ENCODE measurements around the gene PPP1R12A.

The PPP1R12A gene

DNA sequence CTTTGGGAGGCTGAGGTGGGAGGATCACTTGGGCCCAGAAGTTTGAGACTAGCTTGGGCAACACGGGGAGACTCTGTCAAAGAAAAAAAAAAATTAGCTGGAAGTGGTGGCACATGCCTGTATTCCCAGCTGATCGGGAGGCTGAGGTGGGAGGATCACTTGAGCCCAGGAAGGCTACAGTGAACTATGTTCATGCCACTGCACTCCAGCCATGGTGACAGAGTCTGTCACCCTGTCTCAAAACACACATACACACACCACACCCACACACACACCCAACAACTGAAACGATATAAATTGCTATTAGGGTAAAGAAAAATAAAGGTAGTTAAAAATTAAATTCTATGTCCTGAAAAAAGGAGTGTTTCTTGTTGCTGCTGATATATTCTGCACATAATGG is 7.9 kb downstream of the PPP1R12A start:
- H3K4me3 Mint-ChIP-seq = no peak overlapping the region
- peaks cover 65% of the 10 kb centered on the region for H3K4me1 Mint-ChIP-seq (ENCODE audit: low read depth)
- no peaks in the 10 kb centered on the region for H3K27me3 Mint-ChIP-seq
- no peak overlapping the region for H3K27ac Mint-ChIP-seq
- no peaks in the 10 kb centered on the region for H3K9me3 Mint-ChIP-seq
- H3K36me3 Mint-ChIP-seq (ENCODE audit: low read depth) = peaks cover 4% of the 10 kb centered on the region

DNA sequence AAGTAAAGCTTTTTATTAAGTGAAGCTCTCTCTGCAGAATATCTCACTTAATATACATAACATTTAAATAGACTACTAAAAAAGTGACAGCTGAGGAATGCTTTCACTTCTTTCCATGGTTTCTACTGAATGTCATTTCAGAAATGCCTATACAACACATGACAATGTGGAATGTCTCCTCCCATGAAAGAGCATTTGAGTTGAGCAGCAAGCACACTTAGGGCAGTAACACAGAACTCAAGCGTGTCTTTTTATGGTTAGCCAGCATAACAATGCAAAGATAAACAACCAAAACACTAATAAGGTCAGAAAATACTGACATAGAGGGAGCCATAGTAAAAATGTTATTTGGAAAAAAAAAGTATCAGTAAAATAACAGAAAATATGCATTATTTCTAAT is 9.4 kb downstream of the PPP1R12A start:
- no peak overlapping the region for H3K4me3 Mint-ChIP-seq
- H3K27me3 Mint-ChIP-seq = no peaks in the 10 kb centered on the region
- H3K27ac Mint-ChIP-seq = no peak overlapping the region
- H3K9me3 Mint-ChIP-seq = no peaks in the 10 kb centered on the region
- peaks cover 70% of the 10 kb centered on the region for H3K4me1 Mint-ChIP-seq (ENCODE audit: low read depth)
- H3K36me3 Mint-ChIP-seq (ENCODE audit: low read depth) = peaks cover 5% of the 10 kb centered on the region

DNA sequence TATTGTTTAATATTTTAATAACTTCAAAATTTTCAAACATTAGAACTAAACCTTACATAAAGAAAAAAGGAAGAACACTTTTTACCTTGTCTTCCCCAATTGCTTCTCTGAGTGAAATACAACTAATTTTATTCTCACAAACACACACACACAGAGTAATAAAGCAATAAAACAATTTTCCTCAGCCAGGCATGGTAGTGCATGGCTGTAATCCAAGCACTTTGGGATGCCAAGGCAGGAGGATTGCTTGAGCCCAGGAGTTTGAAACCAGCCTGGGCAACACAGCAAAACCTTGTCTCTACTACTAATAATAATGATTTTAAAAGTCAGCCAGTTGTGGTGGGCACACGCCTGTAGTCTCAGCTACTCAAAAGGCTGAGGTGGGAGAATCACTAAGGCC is 13.1 kb downstream of the PPP1R12A start:
- Mint-ChIP-seq H3K36me3 (ENCODE audit: low read depth) (peaks cover 8% of the 10 kb centered on the region), H3K4me3 (no peak overlapping the region), H3K27me3 (no peaks in the 10 kb centered on the region), H3K9me3 (no peaks in the 10 kb centered on the region), H3K4me1 (ENCODE audit: low read depth) (peaks cover 71% of the 10 kb centered on the region), H3K27ac (no peak overlapping the region)

DNA sequence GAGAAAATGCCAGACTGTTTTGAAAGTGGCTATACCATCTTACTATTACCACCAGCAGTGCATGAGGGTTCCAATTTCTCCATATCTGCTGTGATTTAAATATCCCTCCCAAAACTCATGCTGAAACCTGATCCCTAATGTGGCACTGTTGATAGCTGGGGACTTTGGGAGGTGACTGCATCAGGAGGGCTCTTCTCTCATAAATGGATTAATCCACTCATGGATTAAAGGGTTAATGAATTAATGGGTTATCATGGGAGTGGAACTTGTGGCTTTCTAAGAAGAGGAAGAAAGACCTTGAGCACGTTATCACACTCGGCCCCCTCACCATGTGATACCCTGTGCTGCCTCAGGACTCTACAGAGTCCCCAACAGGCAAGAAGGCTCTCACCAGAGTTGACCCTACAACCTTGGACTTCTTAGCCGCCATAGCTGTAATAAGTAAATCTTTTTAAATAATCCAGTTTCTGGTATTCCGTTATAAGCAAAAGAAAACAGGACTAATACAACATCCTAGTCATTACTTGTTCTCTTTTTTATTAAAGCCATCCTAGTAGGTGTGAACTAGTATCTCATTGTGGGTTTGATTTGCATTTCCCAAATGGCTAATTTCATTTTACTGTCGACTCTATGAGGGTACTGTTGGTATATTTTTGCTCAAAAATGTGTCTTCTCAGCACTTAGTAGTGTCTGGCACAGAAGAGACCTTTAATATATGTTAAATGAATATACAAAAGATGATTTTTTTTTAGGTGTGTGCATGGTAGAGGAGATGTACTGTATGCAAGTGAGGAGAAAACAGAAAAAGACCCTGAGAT is 14.3 kb downstream of the PPP1R12A start:
- Mint-ChIP-seq H3K36me3 (ENCODE audit: low read depth) (peaks cover 8% of the 10 kb centered on the region), H3K27ac (no peak overlapping the region), H3K4me1 (ENCODE audit: low read depth) (peaks cover 78% of the 10 kb centered on the region), H3K27me3 (no peaks in the 10 kb centered on the region), H3K4me3 (no peak overlapping the region), H3K9me3 (no peaks in the 10 kb centered on the region)

DNA sequence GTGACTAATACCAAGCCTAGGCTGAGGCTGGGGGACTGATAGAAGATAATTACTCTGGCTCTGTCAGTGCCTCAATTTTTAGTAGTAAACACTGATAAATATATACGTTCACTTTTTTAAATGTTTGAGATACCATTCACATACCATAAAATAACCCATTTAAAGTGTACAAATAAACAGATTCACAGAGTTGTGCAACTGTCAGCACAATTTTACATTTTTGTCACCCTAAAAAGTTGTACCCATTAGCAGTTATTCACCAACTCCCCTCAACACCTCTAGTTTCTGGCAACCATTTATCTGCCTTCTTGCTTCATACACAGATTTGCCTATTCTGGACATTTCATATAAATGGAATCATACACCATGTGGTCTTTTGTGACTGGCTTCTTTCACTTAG is 15.1 kb downstream of the PPP1R12A start:
- Mint-ChIP-seq H3K4me1 (ENCODE audit: low read depth) (peaks cover 74% of the 10 kb centered on the region), H3K36me3 (ENCODE audit: low read depth) (peaks cover 8% of the 10 kb centered on the region), H3K9me3 (no peaks in the 10 kb centered on the region), H3K4me3 (no peak overlapping the region), H3K27me3 (no peaks in the 10 kb centered on the region), H3K27ac (no peak overlapping the region)

DNA sequence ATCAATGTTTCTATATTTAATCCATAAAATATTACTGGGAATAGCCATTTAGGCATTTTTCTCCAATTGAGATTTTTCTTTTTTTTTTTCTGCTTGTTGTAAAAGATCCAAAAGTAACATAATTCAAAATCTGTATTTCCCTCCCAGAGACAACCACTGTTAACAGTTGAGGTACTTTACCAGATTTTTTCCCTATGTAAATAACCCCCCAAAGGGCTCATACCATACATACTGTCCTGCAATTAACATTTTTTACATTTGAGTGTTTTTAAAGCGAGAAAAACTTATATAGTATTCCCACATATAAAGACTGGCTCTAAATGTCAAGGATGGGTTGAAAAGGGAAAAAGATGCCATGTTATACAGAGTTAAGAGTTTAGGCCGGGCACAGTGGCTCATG is 18.1 kb downstream of the PPP1R12A start:
- Mint-ChIP-seq H3K27ac (no peak overlapping the region), H3K27me3 (no peaks in the 10 kb centered on the region), H3K4me3 (no peak overlapping the region), H3K36me3 (ENCODE audit: low read depth) (peaks cover 10% of the 10 kb centered on the region), H3K4me1 (ENCODE audit: low read depth) (peaks cover 83% of the 10 kb centered on the region), H3K9me3 (no peaks in the 10 kb centered on the region)

DNA sequence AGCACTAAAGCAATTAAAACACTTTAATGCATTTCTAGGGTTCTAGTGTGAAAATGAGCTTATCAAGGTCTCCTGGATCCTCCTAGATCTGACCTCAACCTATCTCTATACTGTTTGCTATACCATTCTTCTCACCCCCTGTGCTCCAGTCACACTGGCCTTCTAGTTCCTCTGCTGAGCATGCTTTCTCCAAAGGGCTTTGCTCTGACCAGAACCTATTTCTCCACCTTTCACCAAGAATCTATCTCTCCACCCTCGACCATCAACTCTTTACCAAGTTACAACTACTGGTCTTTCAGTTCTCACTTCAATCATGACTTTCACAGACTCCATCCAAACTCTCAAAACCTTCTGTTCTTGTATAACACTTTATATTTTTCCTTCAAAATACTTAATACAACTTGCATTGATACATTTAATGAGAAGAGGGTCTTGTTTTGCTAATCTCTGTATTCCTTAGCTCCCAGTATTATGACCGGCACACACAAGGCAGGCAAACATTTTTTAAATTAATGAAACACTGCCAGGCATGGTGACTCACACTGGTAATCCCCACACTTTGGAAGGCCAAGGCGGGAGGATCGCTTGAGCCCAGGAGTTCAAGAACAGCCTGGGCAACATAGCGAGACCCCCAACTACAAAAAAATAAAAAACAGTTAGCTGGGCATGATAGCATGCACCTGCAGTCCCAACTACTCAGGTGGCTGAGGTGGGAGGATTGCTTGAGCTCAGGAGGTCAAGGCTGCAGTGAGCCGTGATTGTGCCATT is 22.8 kb downstream of the PPP1R12A start:
- Mint-ChIP-seq H3K4me1 (ENCODE audit: low read depth) (peaks cover 65% of the 10 kb centered on the region), H3K36me3 (ENCODE audit: low read depth) (peaks cover 6% of the 10 kb centered on the region), H3K9me3 (no peaks in the 10 kb centered on the region), H3K27me3 (no peaks in the 10 kb centered on the region), H3K27ac (peak overlapping the region; percentile 67), H3K4me3 (no peak overlapping the region)

DNA sequence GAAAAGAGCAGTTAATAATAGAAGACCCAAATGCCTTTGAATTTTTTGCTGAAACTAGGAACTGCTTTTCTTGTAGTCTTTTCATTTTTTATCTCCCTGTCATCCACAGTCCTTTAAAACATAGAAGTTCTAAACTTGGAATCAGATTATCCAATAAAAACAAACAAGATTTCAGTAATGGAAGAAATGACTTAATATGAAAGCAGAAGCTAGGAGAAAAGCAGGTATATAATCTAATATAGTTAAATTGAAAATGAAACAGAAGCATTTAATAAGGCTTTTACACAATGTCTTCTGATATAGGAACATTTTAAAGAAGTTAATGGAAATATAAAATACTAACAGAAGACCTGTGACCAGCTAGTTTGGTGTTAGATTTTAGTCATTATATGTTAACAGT is 26.5 kb downstream of the PPP1R12A start:
- H3K27ac Mint-ChIP-seq = peak overlapping the region; percentile 0

DNA sequence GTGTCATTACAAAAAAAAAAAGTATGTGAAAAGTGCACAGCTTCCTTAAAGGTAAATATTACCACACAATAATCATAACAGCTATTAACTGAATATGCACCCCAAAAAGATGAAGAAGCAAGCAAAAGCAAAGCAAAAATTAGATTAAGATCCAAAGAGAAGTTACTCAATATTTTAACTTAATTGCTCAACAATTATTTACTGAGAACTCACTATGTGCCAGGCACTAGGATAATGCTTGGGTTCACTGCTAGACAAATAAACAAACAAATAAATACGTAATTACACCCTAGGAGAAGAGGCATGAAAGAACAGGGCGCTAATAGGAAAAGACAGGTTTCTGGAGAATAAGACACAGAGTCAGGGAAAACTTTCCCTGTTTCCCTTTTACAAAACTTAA is 33.4 kb downstream of the PPP1R12A start:
- H3K27ac Mint-ChIP-seq = no peak overlapping the region

More for the DNA sequence above, 26.5 kb downstream of the PPP1R12A start:
- H3K36me3 Mint-ChIP-seq (ENCODE audit: low read depth) = peaks cover 9% of the 10 kb centered on the region
- H3K9me3 Mint-ChIP-seq = no peaks in the 10 kb centered on the region
- H3K4me3 Mint-ChIP-seq = no peak overlapping the region
- peaks cover 64% of the 10 kb centered on the region for H3K4me1 Mint-ChIP-seq (ENCODE audit: low read depth)
- H3K27me3 Mint-ChIP-seq = no peaks in the 10 kb centered on the region

DNA sequence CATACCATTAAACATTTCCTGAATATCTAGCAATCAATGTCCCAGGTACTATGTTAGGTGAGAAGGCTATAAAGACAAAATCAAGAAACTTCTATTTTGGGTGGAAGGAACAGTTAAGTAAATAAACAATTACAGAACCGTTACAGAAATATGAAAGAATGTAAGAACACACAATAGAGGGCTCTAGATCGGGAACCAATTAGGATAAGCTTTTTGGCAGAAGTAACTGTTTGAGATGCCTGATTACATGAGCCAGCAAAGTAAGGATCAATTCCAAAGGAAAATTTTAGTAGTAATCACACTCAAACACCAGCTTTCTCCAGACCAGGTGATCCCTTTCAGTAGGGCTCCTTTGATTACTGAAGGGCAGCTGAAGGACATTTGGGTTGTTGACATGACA is 33.9 kb downstream of the PPP1R12A start:
- Mint-ChIP-seq H3K9me3 (no peaks in the 10 kb centered on the region), H3K36me3 (ENCODE audit: low read depth) (peaks cover 22% of the 10 kb centered on the region), H3K4me3 (no peak overlapping the region), H3K27ac (no peak overlapping the region), H3K4me1 (ENCODE audit: low read depth) (peaks cover 64% of the 10 kb centered on the region), H3K27me3 (no peaks in the 10 kb centered on the region)

More for the DNA sequence above, 33.4 kb downstream of the PPP1R12A start:
- H3K36me3 Mint-ChIP-seq (ENCODE audit: low read depth) = peaks cover 22% of the 10 kb centered on the region
- H3K27me3 Mint-ChIP-seq = no peaks in the 10 kb centered on the region
- no peak overlapping the region for H3K4me3 Mint-ChIP-seq
- no peaks in the 10 kb centered on the region for H3K9me3 Mint-ChIP-seq
- H3K4me1 Mint-ChIP-seq (ENCODE audit: low read depth) = peaks cover 60% of the 10 kb centered on the region

DNA sequence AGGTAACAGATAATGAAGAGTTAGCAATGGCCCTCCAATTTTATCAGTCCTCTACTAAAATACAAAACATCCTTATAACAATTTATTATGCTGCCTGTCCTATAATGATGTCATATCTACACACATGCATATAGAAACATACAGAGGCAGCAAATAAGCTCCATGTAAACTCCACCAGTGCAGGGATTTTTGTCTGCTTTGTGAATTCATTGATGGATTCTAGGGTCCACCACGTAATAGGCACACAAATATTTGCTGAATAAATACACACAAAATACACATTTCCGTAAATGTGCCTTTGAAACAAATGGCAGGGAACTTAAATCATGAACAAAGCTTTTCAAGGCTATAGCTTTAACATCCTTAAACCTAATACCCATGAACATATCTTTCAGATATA is 34.7 kb downstream of the PPP1R12A start:
- Mint-ChIP-seq H3K27me3 (no peaks in the 10 kb centered on the region), H3K36me3 (ENCODE audit: low read depth) (peaks cover 22% of the 10 kb centered on the region), H3K9me3 (no peaks in the 10 kb centered on the region), H3K4me1 (ENCODE audit: low read depth) (peaks cover 65% of the 10 kb centered on the region), H3K4me3 (no peak overlapping the region), H3K27ac (no peak overlapping the region)

DNA sequence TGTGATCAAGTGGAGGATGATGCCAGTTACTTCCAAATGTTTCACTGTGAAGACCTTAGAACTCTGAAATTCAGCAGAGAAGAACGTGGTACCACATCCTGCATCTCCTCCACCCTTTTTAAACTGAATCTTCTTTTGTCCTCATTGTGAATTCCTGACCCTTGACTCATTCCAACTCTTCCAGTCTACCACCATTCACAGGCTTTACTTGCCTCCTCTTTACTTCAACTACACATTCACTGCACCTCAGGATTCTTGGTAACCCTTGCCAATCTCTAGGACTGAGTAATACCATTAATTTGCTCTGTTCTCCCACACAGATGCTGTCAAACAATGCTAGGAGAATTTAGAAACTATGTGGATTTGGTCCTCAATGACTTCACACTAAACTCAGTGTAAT is 37.3 kb downstream of the PPP1R12A start:
- peaks cover 60% of the 10 kb centered on the region for H3K4me1 Mint-ChIP-seq (ENCODE audit: low read depth)
- H3K36me3 Mint-ChIP-seq (ENCODE audit: low read depth) = peaks cover 18% of the 10 kb centered on the region
- no peaks in the 10 kb centered on the region for H3K9me3 Mint-ChIP-seq
- H3K4me3 Mint-ChIP-seq = no peak overlapping the region
- no peaks in the 10 kb centered on the region for H3K27me3 Mint-ChIP-seq
- no peak overlapping the region for H3K27ac Mint-ChIP-seq

DNA sequence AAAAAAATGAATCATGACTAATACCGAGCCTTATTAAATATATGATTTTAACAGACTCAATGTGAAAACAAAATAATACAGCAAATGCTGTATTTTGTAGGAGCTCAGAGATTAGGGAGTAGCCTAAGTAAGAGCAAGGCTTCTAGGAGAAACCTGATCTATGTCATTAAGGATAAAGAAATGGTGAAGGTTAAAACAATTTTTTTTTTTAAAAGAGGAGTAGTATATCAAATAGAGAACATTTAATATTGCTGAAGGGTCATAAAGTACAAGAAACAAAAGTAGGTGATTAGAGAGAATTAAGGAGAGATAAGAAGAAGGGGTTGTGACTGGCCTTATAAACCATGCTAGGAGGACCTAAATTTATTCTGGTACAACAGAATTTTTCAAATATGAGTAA is 39.1 kb downstream of the PPP1R12A start:
- Mint-ChIP-seq H3K36me3 (ENCODE audit: low read depth) (peaks cover 25% of the 10 kb centered on the region), H3K9me3 (no peaks in the 10 kb centered on the region), H3K4me3 (no peak overlapping the region), H3K4me1 (ENCODE audit: low read depth) (peaks cover 61% of the 10 kb centered on the region), H3K27me3 (no peaks in the 10 kb centered on the region), H3K27ac (peak overlapping the region; percentile 38)

DNA sequence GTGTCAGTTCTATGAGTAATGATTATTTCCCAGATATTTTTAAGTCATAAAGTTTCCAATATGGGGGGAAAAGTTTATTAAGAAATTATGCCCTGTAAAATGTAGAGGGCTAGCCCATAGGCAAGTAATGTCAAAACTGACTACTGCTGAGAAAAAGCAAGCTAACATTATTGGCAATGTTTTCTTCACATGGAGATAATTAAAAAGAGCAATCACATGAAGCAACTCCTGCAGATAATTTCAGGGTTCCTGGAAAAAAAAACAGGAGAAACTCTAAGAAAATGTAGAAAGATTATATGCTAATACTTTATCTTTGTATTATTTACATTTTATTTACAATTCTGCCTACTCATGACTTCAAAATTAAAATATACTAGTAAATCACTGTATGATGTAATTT is 39.8 kb downstream of the PPP1R12A start:
- H3K27me3 Mint-ChIP-seq = no peaks in the 10 kb centered on the region
- no peak overlapping the region for H3K4me3 Mint-ChIP-seq
- H3K36me3 Mint-ChIP-seq (ENCODE audit: low read depth) = peaks cover 25% of the 10 kb centered on the region
- peaks cover 66% of the 10 kb centered on the region for H3K4me1 Mint-ChIP-seq (ENCODE audit: low read depth)
- no peak overlapping the region for H3K27ac Mint-ChIP-seq
- H3K9me3 Mint-ChIP-seq = no peaks in the 10 kb centered on the region

DNA sequence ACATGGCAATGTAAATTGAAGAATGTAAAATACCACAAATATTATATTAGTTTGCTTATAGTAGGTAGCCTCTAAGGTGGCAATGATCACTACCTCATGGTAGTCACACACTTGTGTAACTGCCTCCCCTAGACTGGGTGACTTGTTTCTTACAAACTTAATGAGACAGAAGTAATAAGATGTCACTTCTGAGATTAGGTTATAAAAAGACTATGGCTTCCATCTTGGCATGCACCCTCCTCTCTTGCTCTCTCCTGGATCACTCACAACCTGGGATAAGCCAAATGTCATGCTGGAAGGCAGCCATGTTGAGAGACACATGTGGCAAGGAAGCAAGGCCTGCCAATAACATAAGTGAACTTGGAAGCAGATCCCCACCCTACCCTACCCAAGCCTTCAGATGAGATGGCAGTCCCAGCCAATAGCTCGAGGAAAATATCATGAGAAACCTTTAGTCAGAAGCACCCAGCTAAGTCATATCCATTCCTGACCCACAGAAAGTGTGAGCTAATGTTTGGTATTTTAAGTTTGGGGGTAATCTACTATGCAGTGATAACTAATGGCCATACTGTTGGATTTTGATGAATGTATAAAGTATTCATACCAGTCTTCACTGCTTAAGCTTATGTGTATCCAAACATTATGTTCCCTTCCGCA is 43.3 kb downstream of the PPP1R12A start:
- Mint-ChIP-seq H3K9me3 (no peaks in the 10 kb centered on the region), H3K4me1 (ENCODE audit: low read depth) (peaks cover 77% of the 10 kb centered on the region), H3K36me3 (ENCODE audit: low read depth) (peaks cover 13% of the 10 kb centered on the region), H3K27me3 (no peaks in the 10 kb centered on the region), H3K27ac (no peak overlapping the region), H3K4me3 (no peak overlapping the region)

Measured in stimulated activated naive CD8-positive, alpha-beta T cell treated with anti-CD3 and anti-CD28 coated beads, Interleukin-15, Interleukin-2, amounts not matched to agents 100 ng/mL and 50 ng/mL, for 24 hours (primary cell).